T follicular helper cell (primary cell): ENCODE data around the gene SELENOO.
A peak's percentile ranks its signal among the peaks of the same experiment; 100 is the strongest.

Experiments used
- DNase-seq: peaks from one replicate; pipeline ENCODE4 v3.0.0-alpha.2; 2020; ENCODE audit warnings: low read depth

Gene SELENOO

GRCh38 chr22:50236731-50237409, 36.1 kb downstream of the SELENOO start:
- no peak for DNase-seq

DNA sequence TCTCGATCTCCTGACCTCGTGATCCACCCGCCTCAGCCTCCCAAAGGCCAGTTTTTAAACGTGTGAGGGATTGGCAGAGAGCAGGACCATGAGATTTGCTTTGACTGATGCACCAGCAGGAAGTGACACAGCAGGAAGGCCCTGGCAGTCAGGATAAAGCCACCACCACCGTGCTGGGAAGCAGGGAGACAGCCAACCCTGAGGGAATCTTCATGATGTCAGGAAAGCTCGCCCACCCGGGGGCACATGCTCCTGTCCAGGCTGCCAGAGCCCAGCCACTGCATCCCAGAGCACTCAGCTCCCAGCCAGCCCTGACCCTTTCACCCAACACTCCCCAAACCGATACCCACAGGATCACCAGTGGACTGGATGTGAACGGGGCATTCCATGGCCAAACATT, 37.9 kb downstream of the SELENOO start:
- DNase-seq = no peak

- DNase-seq = no peak
Observed at GRCh38 chr22:50242406-50242949, 41.7 kb downstream of the SELENOO start.

GRCh38 chr22:50243685-50244419, 43.0 kb downstream of the SELENOO start:
- no peak for DNase-seq

- DNase-seq = peak; percentile 89
Observed at GRCh38 chr22:50244420-50245213, 43.8 kb downstream of the SELENOO start, which contains the start of gene TUBGCP6. Gene TUBGCP6, minus strand, starts transcription at chr22:50245023. Its CDS starts 564 bp downstream, at chr22:50244459.

GRCh38 chr22:50245214-50246072, 44.6 kb downstream of the SELENOO start:
- no peak for DNase-seq

GRCh38 chr22:50246242-50247175, 45.7 kb downstream of the SELENOO start:
- DNase-seq = no peak

DNA sequence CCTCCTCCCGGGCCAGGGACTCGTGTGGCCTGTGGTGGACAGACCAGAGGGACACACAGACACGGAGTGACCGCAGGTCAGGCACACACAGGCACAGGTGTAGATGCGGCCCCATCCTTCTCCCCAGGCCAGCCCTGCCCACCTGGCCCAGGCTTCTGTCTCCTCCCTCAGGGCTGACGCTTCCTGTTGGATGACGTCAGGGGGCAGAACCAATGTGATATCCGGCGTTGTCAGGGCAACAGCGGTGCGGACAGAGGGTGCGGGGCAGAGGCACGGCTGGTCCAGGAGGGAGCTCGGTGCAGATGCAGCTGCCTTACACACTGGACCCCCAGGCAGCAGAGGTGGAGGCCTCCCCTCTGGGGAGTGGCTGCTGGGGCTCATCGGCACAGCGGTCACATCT, 46.9 kb downstream of the SELENOO start:
- peak; percentile 44 for DNase-seq

GRCh38 chr22:50248196-50249081, 47.6 kb downstream of the SELENOO start:
- DNase-seq = no peak

- no peak for DNase-seq
Observed at GRCh38 chr22:50249341-50250248, 48.8 kb downstream of the SELENOO start.

DNA sequence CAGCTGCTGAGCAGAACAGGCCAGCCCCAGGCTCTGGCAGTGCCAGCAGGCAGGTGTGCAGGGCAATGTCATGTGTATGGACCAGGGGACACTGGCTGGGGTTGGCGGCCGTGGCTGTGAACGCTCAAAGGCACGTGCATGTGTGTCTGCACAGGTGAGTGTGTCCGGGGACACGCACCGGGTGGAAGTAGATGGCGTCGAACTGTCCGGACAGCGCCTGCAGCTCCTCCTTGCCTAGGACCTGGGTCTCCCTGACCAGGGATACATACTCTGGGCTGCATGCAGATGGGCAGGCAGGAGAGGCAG, 49.4 kb downstream of the SELENOO start:
- DNase-seq = no peak

DNA sequence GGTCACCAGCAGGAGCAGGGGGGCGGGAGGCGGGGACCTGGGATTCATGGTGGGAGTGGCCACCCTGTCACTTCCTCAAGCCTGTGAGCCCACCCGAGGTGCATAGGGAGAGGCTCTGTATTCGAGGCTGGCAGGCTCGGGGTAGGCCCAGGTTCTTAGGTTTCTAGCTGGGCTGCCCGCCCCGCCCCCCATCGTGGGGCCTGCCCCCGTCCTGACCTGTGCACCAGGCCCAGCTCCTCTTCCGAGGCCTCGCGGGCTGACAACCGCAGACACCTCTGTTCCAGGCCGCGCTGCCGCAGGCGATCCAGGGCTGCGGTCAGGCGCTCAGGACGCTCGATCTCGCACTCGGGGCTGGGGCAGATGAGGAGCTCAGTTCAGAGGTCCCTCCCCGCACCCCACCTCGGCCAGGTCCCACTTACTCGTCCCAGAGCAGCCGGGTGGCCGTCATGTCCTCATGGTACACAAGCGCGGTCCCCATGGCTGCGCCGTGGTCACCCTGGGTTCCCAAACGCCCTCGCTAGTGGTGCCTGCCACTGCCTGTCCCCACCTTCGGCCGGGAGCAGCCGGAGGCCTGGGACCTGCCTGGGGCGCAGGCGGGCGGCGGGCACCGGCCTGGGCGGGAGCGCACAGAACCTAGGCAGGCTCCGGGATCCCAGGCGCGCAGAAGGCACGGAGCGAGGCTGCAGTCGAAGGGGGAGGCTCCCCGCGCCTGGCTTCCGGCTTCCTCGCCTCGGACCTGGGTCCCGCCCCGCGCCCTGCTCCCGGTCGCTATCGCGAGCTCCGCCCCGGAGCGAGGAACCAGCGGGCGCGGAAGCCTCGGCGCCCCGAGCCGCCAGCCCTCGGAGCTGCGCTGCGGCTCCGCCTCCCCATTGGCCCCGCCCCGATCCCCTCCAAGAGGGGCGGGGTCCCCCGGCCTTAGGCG, 50.0 kb downstream of the SELENOO start, which contains the start of gene HDAC10:
TSS of gene HDAC10 (minus strand) at position 711 of the 922 bp plus-strand sequence. CDS start at position 478, 233 bp downstream.
- DNase-seq = peak; percentile 67

DNA sequence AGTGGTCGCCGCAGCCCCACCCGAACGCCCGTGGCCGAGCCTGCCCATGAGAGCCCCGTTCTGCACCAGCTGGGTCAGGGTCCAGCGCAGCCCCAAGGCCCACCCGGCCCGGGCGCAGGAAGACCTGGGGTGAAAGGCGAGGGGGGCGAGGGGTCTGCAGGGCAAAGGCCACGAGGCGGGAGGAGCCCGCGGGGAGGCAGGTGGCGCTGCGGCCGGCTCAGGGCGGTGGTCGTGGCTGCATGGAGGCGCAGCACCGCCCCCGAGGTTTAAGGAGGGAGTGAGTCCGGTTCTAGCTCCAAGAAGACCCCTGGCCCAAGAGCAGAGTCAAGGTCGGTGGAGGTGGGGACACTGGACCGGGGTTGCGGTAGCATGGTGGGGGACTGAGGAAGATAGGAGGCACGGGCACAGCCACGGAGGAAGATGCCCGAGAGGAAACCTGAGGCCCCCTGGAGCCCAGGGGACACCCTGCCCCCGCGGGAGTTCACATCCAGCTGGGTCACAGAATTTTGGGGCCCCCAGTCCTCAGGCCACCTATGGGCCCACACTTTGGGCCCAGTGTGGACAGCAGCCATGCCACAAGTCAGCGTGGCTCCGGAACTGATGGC, 50.8 kb downstream of the SELENOO start:
- DNase-seq = no peak

- DNase-seq = peak; percentile 59
Observed at GRCh38 chr22:50252082-50253045, 51.6 kb downstream of the SELENOO start.
